Endometrial microvascular endothelial cells (primary cell): ENCODE measurements around the gene IREB2. TPM values are rescaled to one million over a fixed set of nuclear protein-coding genes. Genes with fewer than 3 reads are reported as not detected.
"Not testable (repeated sequence)": the region's sequence is repeated elsewhere in the genome, so short reads cannot be mapped to it uniquely, and the experiment has no call there.

Source experiments
- in situ Hi-C: cut with HindIII; loops from 2 replicates; pipeline ENCODE4 v1.10.0; 2017; ENCODE audit warnings: low sequenced_read_pairs, low pct_unique_long_range_greater_than_20kb; ENCODE audit errors: inconsistent ontology term
- total RNA-seq: library from RNA; depleted of rRNA; stranded (reverse); fragments of >200 nt; gene quantifications from one replicate; pipeline ENCODE4 v1.2.3, GENCODE V29; 2015; ENCODE audit errors: inconsistent ontology term

IREB2 gene
- total RNA-seq, 1 donor from 2014 or later = 18.8 TPM

GRCh38 chr15:78404125-78404524 is 33.9 kb upstream of the IREB2 start:
- in situ Hi-C loops = no loop called here

DNA sequence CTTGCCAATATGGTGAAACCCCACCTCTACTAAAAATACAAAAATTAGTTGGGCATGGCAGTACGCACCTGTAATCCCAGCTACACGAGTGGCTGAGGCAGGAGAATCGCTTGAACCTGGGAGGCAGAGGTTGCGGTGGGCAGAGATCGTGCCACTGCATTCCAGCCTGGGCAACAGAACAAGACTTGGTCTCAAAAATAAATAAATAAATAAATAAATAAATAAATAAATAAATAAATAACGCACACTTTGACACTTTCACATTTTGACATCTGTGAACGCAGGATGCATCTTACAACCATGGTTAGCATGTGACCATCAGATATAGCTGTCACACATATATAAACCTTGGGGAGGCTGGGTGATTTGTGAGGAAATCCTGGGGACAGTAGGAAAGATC is 33.2 kb upstream of the IREB2 start:
- in situ Hi-C loops = not testable (repeated sequence)

GRCh38 chr15:78405336-78405924 is 32.6 kb upstream of the IREB2 start:
- in situ Hi-C loops = no loop called here

GRCh38 chr15:78406016-78406585 is 31.9 kb upstream of the IREB2 start:
- in situ Hi-C loops = no loop called here

- in situ Hi-C loops = no loop called here
Observed at GRCh38 chr15:78407608-78408354, 30.2 kb upstream of the IREB2 start.

GRCh38 chr15:78408355-78408640 is 29.7 kb upstream of the IREB2 start:
- in situ Hi-C loops = no loop called here

- in situ Hi-C loops = no loop called here
Observed at GRCh38 chr15:78408961-78409360, 29.1 kb upstream of the IREB2 start.

DNA sequence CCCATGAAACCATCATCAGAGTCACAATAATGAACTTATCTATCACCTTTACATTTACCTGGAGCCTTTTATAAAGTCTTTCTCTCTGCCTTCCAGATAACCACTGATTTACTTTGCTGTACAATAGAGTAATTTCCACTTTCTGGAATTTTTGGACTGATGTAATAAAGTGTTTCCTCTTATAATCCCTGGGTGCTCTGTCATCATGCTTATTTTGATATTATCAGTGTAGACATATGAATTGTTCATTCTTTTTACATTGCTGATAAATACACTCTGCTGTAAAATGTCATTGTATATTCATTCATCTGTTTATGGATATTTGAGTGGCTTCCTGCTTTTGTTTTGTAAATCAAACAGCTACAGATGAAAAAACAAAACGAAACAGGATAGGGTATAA is 27.0 kb upstream of the IREB2 start:
- in situ Hi-C loops = no loop called here

GRCh38 chr15:78414621-78415250 is 23.3 kb upstream of the IREB2 start:
- in situ Hi-C loops = no loop called here

GRCh38 chr15:78415284-78415683 is 22.7 kb upstream of the IREB2 start:
- in situ Hi-C loops = no loop called here

GRCh38 chr15:78417754-78418630 is 20.0 kb upstream of the IREB2 start:
- in situ Hi-C loops = no loop called here

- in situ Hi-C loops = no loop called here
Observed at GRCh38 chr15:78418686-78419085, 19.3 kb upstream of the IREB2 start.

DNA sequence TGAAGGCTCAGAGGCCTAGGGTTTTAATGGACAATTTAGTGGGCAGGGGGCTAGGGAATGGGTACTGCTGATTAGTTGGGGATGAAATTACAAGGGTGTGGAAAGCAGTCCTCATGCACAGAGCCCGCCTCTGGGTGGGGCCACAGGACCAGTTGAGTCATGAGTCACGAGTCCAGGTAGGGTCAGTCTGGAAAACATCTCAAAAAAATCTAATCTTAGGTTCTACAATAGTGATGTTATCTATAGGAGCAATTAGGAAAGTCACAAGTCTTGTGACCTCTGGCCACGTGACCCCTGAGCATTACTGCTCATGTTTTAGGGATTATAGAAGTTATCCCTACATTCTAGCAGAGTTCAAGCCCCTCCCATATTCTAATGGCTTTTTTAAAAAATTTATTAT is 18.6 kb upstream of the IREB2 start:
- in situ Hi-C loops = no loop called here

DNA sequence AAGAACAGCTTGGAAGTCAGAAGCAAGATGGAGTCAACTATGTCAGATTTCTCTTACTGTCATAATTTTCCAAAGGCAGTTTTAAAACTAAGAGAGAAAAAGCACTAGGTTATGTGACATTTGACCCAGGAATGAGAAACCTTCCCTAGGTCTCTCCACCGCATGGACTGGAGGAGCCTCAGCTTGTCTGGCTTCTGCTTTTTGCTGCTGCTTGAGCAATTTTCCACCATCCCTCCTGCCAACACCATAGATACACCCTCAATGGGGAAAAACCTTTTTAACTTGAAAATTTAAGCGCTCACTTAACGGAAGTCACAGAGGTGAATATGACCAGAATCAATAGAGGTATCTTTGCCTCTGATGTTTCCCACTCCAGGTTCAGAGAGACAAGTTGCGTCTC is 17.8 kb upstream of the IREB2 start:
- in situ Hi-C loops = no loop called here

- in situ Hi-C loops = no loop called here
Observed at GRCh38 chr15:78420766-78421165, 17.2 kb upstream of the IREB2 start.

DNA sequence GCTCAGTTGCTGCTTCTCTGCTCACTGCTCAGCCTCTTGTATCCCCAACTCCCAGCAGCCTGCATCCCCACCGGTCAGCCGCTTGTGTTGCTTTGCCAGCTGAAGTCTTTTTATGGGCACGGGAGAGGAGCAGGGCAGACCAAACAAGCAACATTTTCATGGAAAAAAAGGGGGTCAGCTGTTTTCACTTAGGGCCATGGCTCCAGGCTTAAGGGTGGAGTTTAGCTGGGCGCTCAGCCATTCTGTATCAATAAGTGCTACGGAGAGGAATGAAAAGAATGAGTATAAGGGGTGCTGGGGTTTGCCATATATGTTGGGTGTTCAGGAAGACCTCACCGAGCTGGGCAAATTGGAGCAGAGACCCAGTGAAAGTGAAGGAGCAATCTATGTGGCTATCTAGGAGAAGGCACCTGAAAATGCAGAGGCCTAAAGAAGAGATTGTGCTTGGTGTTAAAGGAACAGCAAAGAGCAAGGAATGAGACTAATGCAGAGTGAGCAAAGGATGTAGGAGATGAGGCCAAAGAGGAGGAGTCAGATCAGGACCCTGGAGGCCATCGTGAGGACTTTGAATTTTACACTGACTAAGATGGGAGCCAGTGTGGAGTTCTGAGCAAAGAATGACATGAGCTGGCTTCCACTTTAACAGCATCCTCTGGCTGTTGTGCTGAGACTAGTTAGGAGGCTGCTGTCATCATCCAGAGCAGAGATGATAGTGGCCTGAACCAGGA is 16.6 kb upstream of the IREB2 start:
- in situ Hi-C loops = no loop called here

DNA sequence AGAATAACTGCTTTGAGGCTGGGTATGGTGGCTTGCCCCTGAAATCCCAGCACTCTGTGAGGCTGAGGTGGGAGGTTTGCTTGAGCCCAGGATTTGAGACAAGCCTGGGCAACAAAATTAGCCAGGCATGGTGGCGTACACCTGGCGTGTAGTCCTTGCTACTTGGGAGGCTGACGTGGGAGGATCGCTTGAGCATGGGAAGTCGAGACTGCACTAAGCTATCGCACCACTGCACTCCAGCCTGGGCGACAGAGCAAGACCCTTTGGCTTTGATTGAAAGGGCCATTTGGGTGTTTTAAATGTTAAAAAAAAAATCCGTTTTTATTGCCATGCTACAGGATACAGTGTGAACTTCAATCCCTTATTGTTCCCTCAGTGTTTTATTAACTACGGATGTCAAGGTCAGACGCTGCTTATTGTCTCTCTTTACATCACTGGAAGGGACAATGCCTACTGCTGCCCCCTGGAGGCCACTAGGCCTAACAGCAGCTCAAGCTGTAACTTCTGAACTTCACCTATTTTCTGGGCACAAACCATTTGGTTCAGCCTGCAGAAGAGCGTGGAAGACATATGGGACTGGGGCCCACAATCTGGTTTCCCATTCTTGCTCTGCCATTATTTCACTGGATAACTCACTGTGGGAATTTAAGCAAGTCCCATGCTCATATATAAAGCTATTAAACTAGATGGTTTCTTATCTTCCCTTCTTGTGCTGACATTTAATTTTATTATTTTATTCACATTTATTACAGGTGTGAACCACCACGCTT is 15.3 kb upstream of the IREB2 start:
- in situ Hi-C loops = no loop called here

DNA sequence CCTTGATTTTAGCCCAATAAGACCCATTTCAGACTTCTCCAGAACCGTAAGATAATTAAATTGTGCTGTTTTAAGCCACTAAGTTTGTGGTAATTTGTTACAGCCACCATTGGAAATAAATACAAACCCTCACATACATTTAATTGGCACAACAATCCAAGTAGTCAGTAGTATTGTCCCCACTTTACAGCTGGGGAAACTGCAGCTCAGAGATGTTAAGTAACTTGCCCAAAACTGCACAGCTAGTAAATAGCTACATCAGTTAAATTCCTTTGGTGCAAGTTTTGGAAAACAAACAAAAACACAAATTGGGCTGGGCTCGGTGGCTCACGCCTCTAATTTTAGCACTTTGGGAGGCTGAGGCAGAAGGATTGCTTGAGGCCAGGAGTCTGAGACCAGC is 13.3 kb upstream of the IREB2 start:
- in situ Hi-C loops = no loop called here
